Fibroblast of peridontal ligament (primary cell): ENCODE results near the gene PALS1.

Experiments
- DNase-seq: peaks from one replicate; pipeline ENCODE4 v3.0.0-alpha.2; 2010; ENCODE audit errors: extremely low read depth

PALS1 gene

GRCh38 chr14:67241411-67242167 lies at the start of gene PALS1:
Gene PALS1 (plus strand): TSS chr14:67241435. CDS start chr14:67279171, 37,736 bp downstream.
- DNase-seq: peak; percentile 81

- DNase-seq: peak; percentile 31
Observed at GRCh38 chr14:67191768-67192290, 49.4 kb upstream of the PALS1 start.

GRCh38 chr14:67192366-67192765 lies 48.9 kb upstream of the PALS1 start:
- no peak for DNase-seq

GRCh38 chr14:67195279-67195678 lies 46.0 kb upstream of the PALS1 start:
- no peak for DNase-seq

- no peak for DNase-seq
Observed at GRCh38 chr14:67199016-67199415, 42.2 kb upstream of the PALS1 start.

GRCh38 chr14:67207810-67208209 lies 33.4 kb upstream of the PALS1 start:
- no peak for DNase-seq

GRCh38 chr14:67218126-67218525 lies 23.1 kb upstream of the PALS1 start:
- no peak for DNase-seq

- DNase-seq: peak; percentile 23
Observed at GRCh38 chr14:67221248-67221981, 19.8 kb upstream of the PALS1 start.

GRCh38 chr14:67221982-67222328 lies 19.3 kb upstream of the PALS1 start:
- DNase-seq: no peak

- no peak for DNase-seq
Observed at GRCh38 chr14:67225523-67225922, 15.7 kb upstream of the PALS1 start.

- peak; percentile 35 for DNase-seq
Observed at GRCh38 chr14:67228325-67228984, 12.8 kb upstream of the PALS1 start.

GRCh38 chr14:67232066-67232465 lies 9.2 kb upstream of the PALS1 start:
- no peak for DNase-seq

- no peak for DNase-seq
Observed at GRCh38 chr14:67232621-67233020, 8.6 kb upstream of the PALS1 start.

- no peak for DNase-seq
Observed at GRCh38 chr14:67237591-67237990, 3.6 kb upstream of the PALS1 start.

- no peak for DNase-seq
Observed at GRCh38 chr14:67239582-67239981, 1.7 kb upstream of the PALS1 start.

- no peak for DNase-seq
Observed at GRCh38 chr14:67240168-67240932, 885 bp upstream of the PALS1 start.

GRCh38 chr14:67240978-67241410 lies 241 bp upstream of the PALS1 start:
- peak; percentile 93 for DNase-seq

- no peak for DNase-seq
Observed at GRCh38 chr14:67242168-67242420, 859 bp downstream of the PALS1 start.

GRCh38 chr14:67245104-67245503 lies 3.9 kb downstream of the PALS1 start:
- no peak for DNase-seq

- DNase-seq: no peak
Observed at GRCh38 chr14:67251573-67252226, 10.5 kb downstream of the PALS1 start.

- DNase-seq: no peak
Observed at GRCh38 chr14:67253076-67253635, 11.9 kb downstream of the PALS1 start.
